GM21576 (cell line): ENCODE measurements around the gene CORIN.

Source experiments
- ATAC-seq: cut with Tn5 transposase; IDR thresholded peaks from one replicate; pipeline ENCODE4 v1.9.1; 2021; ENCODE audit warnings: mild to moderate bottlenecking, moderate library complexity; ENCODE audit not compliant: unreplicated experiment

Gene CORIN

GRCh38 chr4:47647544-47647943, 190.3 kb downstream of the CORIN start:
- no peak for ATAC-seq

DNA sequence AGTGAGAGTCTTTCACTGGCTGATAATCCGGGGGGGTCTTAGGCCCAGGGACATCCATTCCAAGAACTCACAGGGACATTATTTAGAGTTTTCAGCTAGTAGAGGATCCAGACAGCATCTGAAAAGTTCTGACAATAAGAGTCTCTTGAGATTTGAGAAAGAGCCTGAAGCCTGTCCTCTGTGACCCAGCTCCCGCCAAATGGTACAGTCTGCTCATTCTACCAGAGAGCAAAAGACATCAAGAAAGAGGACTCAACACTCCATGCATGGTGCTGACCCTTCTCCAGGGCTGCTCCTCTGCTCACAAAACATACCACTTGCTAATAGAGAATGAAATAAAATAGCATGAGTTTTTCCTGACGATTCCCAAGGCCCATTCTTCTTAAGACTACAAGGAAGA, 190.8 kb downstream of the CORIN start:
- no peak for ATAC-seq

- no peak for ATAC-seq
Observed at GRCh38 chr4:47646372-47646771, 191.5 kb downstream of the CORIN start.

DNA sequence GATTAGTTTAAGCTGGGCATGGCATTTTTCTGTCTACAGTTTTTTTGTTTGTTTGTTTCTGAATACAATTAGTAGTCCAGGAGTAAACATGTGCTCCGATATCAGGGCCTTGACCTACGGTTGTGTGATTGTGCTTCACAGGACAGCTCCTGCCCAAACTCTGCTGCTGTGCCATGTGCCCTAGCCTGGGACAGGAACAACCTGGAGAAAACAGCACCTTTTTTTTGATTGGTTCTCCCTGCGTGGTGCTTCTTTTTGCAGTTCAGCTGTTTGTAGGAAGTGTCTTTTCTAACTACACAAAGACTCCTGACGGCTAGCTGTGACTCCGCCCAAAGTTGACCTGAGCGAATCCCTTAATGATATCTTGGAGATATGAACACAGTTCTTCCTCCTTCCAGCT, 194.0 kb downstream of the CORIN start:
- no peak for ATAC-seq

DNA sequence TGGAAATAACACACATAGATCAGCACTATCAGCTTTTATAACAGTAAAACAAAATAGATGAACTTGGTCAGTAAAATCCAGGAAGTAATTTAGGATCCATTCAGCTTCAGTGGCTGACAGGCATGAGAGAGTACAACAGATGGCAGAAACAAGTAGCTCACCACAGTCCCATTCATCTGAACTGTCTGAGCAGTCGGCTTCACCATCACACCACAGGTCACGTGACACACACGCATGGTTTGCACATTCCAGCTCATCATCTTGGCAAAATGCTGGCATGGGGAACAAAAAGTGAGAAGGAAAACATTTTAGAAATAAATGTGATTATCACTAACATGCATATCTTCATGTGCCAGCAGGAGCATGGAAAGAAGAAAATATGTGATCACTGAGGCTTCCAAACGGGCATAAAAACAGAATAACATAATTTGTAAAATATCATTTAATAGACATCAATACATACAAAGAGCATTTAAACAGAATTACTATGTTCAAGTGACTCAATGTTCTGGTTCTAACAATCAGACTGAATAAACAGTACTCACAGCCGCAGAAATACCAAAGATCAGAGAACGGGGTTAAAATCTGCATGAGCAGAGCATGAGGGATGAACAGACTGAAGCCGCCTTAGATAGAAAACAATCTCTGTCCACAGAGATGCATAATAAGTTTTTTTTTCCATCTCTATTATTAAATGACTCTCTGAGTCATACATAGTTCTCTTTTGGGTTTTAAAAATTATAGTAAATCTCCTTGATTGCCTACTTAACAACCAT, 194.7 kb downstream of the CORIN start:
- ATAC-seq = no peak

GRCh38 chr4:47642191-47642830, 195.6 kb downstream of the CORIN start:
- no peak for ATAC-seq

GRCh38 chr4:47641755-47642154, 196.1 kb downstream of the CORIN start:
- no peak for ATAC-seq

GRCh38 chr4:47640911-47641310, 197.0 kb downstream of the CORIN start:
- ATAC-seq = no peak

DNA sequence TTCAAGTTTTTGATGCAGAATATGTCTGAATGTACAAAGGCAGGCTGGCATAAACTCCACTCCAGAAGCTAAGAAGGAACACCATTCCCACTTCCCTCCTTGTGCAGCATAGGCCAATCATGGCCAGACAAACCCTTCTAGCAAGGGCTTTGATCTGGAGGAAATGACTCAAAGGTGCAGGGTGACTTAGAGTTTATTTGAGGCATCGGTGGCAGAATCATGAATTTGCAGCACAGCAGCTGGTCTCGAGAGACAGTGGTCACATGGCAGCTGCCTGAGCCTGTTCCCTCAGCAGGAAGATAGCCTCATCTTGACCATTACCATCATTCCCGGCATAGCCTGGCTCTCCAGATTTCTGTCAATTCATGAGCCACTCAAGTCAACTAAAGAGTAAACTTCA, 198.3 kb downstream of the CORIN start:
- no peak for ATAC-seq

DNA sequence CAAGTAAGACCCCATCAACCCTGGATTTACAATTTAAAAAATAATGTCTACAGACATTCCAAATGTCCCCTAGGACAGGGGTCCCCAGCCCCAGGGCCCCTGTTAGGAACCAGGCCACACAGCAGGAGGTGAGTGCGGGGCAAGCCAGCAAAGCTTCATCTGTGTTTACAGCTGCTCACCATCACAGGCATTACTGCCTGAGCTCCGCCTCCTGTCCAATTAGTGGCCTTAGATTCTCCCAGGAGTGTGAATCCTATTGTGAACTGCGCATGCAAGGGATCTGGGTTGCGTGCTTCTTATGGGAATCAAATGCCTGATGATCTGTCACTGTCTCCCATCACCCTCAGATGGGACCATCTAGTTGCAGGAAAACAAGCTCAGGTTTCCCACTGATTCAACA, 206.7 kb downstream of the CORIN start:
- ATAC-seq = no peak

DNA sequence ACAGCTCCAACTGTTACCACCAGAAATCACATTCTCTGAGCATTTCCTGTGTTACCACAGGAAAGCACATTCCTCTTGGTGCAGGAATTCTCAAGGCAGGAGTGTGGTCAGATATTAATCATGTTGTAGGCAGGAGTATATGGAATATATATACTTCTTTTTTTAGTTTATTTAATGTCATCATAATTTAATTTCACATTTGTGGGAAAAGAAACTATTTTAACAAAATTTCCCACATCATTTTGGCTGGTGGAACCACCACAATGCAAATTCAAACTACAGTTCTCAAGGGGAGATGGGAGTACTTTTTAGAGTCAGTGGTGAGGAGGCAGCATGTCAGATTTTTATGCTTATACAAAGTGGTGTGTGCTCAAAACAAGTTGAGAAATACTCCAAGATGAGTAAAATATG, 213.8 kb downstream of the CORIN start:
- no peak for ATAC-seq

DNA sequence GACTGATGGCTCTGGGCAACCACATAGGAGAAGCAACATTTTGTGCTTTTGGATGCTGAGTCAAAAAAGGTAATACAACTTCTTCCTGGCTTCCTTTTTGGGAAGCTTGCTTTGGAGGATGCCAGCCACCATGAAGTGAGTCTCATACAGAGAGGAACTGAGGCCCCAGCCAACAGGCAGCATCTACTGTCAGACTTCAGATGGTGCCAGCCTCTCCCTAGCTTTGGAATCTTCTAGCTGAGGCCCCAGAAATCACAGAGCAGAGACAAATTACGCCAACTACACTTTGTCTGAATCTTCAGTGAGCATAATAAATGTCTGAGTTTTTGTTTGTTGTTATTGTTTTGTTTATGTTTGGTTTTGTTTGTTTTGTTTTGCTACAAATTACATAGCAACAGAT, 216.7 kb downstream of the CORIN start:
- ATAC-seq = no peak

DNA sequence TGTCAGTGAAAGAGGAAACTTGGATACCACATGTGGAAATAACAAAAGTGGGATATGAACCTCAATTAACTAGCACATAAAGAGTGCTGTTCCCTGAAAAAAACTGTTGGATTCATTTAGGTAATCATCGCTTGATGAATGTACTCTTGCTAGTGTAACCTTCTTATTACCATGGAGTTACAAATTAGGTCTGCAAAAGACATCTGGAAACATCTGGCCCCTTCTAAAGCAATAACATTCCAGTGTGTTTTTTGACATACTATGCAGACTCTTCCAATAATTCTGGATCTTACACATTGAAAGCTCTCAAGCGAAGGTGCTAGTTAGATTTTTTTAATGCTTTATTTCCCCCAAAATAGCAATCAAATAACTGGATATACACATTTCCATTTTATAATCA, 218.2 kb downstream of the CORIN start:
- no peak for ATAC-seq

- peak; percentile 75 for ATAC-seq
Observed at GRCh38 chr4:47617607-47618006, 220.3 kb downstream of the CORIN start.

DNA sequence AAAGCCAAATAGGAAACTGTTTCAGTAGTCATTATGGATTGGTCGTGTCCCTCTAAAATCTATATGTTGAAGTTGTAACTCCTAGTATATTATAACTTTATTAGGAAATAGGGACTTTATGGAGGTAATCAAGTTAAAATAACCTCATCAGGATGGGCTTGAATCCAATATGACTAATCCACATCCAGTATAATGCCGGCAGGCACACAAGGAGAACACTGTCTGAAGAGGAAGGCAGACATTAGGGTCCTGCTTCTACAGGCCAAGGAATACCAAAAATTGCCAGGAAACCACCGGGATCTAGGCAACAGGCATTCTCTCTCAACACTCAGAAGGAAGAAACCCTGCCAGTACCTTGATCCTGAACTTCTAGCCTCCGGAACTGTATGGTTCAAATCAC, 222.5 kb downstream of the CORIN start:
- ATAC-seq = no peak

- ATAC-seq = no peak
Observed at GRCh38 chr4:47612116-47613023, 225.5 kb downstream of the CORIN start.

DNA sequence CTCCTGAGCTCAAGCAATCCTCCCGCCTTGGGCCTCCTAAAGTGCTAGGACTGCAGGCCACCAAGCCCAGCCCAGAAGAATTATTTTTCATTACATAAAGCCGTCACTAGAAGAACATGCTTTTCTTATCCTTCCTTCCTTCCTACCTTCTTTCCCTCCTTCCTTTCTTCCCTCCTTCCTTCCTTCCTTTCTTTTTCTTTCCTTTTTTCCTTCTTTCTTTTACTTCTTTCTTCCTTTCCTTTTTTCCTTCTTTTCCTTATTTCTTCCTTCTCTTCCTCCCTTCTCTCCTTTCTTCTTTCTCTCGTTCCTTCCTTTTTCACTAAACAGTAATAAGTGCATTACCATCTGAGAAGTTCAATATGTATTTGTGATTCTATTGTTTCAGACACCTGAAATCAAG, 231.4 kb downstream of the CORIN start:
- no peak for ATAC-seq

- ATAC-seq = no peak
Observed at GRCh38 chr4:47598896-47599295, 239.0 kb downstream of the CORIN start.

DNA sequence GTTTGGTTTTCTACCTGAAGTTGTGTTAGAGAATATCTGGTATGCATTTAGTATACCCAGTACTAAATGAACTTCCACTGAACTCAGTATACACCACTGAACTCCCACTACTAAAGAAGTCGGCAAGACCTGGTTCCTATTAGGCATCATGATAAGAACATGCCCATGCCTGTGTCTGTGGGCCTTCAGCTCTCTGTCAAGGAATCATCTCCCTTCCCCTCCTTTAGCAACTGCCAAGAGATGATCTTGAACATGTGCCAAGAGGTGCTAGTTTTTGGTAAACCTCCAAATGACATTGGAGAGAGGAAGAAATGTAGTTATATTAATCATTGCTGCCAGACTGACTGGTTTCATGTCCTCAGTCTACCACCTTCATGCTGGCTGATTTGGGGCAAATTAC, 239.5 kb downstream of the CORIN start:
- ATAC-seq = no peak

DNA sequence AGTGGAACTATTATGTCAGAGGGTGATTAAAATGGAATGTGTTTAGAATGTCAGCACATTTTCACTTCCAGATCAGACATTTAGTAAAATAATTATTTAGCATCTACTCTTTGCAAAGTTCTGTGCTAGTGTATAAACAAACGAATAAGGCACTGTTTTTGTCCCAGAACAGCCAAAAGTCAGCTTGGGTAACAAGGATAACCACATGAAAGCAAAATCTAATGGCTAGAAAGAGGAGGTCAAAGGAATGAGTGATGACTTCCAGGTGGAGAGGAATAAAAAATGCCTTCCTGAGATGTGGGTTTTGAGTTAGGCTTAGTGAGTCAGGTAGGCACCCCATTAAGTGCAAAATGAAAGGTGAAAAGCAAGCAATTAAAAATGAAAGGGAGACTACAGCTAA, 240.2 kb downstream of the CORIN start:
- no peak for ATAC-seq

DNA sequence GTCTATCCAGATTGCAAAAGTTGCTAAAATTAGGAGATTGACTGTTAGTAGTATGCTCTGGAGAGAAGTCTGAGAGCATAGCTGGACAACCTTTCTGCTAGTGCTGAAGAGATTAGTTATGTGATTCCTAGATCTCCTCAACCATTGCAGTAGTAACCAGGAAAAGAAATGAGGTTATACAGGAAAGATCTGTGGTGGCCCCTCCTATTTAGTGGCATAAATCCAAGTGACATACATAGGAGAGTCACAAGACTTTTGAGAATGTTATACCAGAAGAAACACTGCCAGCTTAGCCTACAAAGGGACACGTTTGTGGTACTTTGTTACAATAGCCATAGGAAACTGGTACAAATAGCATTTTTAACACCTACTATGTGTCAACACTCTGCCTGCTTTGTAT, 247.5 kb downstream of the CORIN start:
- ATAC-seq = no peak

GRCh38 chr4:47579235-47579634, 258.6 kb downstream of the CORIN start:
- ATAC-seq = no peak
